Measurements from ENCODE around the gene SERPING1. TPM values are rescaled to one million over a fixed set of nuclear protein-coding genes. Genes with fewer than 3 reads are reported as not detected.

The SERPING1 gene
- total RNA-seq, 4 donors from 2014 or later: 90.0 to 171 (median 106) TPM

DNA sequence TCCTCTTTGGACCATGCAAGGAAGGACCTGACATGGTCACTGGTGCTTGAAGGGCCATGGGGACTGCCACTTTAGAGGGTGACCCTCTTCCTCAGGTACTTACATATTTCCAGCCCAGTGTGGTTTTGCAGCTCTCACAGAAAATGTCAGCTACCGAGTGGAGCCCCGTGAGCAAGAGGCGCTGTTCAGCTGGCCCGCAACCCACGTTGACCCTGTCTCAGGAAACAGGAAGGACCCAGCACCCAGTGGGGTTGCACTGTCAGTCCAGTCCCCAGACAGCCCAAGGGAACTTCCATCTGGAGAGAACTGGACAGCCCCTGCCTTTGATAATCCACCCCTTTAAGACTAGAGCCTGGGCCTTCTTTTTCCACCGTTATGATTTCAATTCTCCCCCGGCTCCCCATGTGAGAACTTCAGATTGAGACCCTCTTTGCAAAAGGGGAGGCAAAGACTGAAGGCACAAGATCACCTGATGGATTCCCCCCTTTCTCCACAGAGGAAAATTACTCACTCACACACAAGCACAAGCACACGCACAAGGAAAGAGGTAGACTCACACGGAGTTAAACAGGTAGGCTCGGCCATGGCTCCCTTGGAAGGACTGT, 48.8 kb downstream of the SERPING1 start:
- peak overlapping the region in 3 of 4 donors; percentile 29 to 56 (median 35) for H3K27ac ChIP-seq
- DNase-seq (no peak), ATAC-seq (no peak)
- H3K4me1 ChIP-seq: peaks cover 17 to 18% of the 10 kb centered on the region in 2 donors
- in situ Hi-C loops (cut with MboI; ENCODE audit: low sequenced_read_pairs in 4 of 4) (loop anchor here (10.0 to 25.0 kb wide), 4 partner anchors 184 to 309 kb away; partner anchors contain the start of genes P2RX3 (in 1 of the 4), RTN4RL2 (in 1 of the 4) and SSRP1 (in 1 of the 4)), intact Hi-C loops (cut with DNase I; ENCODE audit: low total_unique reads) (no loop called here)
- no peak overlapping the region for H3K4me3 ChIP-seq
- H3K27me3 ChIP-seq: peaks cover 42 to 55% (median 47%) of the 10 kb centered on the region in 3 donors
- TF ChIP-seq, protein P1, sequence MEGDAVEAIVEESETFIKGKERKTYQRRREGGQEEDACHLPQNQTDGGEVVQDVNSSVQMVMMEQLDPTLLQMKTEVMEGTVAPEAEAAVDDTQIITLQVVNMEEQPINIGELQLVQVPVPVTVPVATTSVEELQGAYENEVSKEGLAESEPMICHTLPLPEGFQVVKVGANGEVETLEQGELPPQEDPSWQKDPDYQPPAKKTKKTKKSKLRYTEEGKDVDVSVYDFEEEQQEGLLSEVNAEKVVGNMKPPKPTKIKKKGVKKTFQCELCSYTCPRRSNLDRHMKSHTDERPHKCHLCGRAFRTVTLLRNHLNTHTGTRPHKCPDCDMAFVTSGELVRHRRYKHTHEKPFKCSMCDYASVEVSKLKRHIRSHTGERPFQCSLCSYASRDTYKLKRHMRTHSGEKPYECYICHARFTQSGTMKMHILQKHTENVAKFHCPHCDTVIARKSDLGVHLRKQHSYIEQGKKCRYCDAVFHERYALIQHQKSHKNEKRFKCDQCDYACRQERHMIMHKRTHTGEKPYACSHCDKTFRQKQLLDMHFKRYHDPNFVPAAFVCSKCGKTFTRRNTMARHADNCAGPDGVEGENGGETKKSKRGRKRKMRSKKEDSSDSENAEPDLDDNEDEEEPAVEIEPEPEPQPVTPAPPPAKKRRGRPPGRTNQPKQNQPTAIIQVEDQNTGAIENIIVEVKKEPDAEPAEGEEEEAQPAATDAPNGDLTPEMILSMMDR (IDR thresholded peaks at IDR 0.05 in 4 of 5, conservative IDR thresholded peaks at IDR 0.05 in 1 of 5): no peak
- TF ChIP-seq POLR2A (IDR thresholded peaks at IDR 0.05): no peak
- no peaks in the 10 kb centered on the region for H3K9me3 ChIP-seq
- no peaks in the 10 kb centered on the region for H3K36me3 ChIP-seq

- ATAC-seq (no peak), DNase-seq (no peak)
- TF ChIP-seq POLR2A (IDR thresholded peaks at IDR 0.05): no peak
- TF ChIP-seq, protein P1 (IDR thresholded peaks at IDR 0.05 in 4 of 5, conservative IDR thresholded peaks at IDR 0.05 in 1 of 5): no peak
- peaks cover 17 to 18% of the 10 kb centered on the region in 2 donors for H3K4me1 ChIP-seq
- in situ Hi-C loops (cut with MboI; ENCODE audit: low sequenced_read_pairs in 4 of 4): loop anchor here (10.0 to 25.0 kb wide), 4 partner anchors 185 to 310 kb away; partner anchors contain the start of genes P2RX3 (in 1 of the 4), RTN4RL2 (in 1 of the 4) and SSRP1 (in 1 of the 4)
- intact Hi-C loops (cut with DNase I; ENCODE audit: low total_unique reads): no loop called here
- H3K36me3 ChIP-seq: no peaks in the 10 kb centered on the region
- H3K9me3 ChIP-seq: no peaks in the 10 kb centered on the region
- peak overlapping the region in 2 of 4 donors; percentile 29 to 35 for H3K27ac ChIP-seq
- H3K27me3 ChIP-seq: peaks cover 42 to 55% (median 47%) of the 10 kb centered on the region in 3 donors
- H3K4me3 ChIP-seq: no peak overlapping the region
These were observed 49.4 kb downstream of the SERPING1 start for GRCh38 chr11:57646799-57647303.

DNA sequence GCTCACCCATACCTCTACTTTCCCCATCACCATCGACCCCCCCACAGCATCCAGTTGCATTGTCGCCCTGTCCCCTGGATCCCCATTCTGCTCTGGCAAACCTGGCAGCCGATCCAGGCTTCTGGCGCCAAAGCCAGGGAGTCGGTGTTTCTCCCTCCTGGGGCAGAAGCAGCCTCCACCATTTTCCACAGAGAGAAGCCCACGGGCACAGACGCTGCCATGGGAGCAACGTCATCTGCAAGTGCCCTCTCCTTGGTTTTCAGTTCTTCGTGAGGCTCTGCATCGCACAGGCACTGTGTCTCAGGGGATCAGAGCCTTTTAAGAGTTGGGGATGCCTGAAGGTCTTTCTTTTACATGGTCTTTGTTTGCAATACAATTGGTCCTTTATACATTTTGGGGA, 49.9 kb downstream of the SERPING1 start:
- DNase-seq (no peak), ATAC-seq (no peak)
- Histone ChIP-seq H3K9me3 (no peaks in the 10 kb centered on the region), H3K27me3 (peaks cover 46 to 55% (median 47%) of the 10 kb centered on the region in 3 donors), H3K4me1 (peaks cover 17 to 18% of the 10 kb centered on the region in 2 donors), H3K4me3 (no peak overlapping the region), H3K36me3 (no peaks in the 10 kb centered on the region), H3K27ac (no peak overlapping the region)
- in situ Hi-C loops (cut with MboI; ENCODE audit: low sequenced_read_pairs in 4 of 4) (loop anchor here (10.0 to 25.0 kb wide), 4 partner anchors 185 to 310 kb away; partner anchors contain the start of genes P2RX3 (in 1 of the 4), RTN4RL2 (in 1 of the 4) and SSRP1 (in 1 of the 4)), intact Hi-C loops (cut with DNase I; ENCODE audit: low total_unique reads) (no loop called here)
- TF ChIP-seq POLR2A (IDR thresholded peaks at IDR 0.05): no peak
- TF ChIP-seq, protein P1 (IDR thresholded peaks at IDR 0.05 in 4 of 5, conservative IDR thresholded peaks at IDR 0.05 in 1 of 5): no peak

DNA sequence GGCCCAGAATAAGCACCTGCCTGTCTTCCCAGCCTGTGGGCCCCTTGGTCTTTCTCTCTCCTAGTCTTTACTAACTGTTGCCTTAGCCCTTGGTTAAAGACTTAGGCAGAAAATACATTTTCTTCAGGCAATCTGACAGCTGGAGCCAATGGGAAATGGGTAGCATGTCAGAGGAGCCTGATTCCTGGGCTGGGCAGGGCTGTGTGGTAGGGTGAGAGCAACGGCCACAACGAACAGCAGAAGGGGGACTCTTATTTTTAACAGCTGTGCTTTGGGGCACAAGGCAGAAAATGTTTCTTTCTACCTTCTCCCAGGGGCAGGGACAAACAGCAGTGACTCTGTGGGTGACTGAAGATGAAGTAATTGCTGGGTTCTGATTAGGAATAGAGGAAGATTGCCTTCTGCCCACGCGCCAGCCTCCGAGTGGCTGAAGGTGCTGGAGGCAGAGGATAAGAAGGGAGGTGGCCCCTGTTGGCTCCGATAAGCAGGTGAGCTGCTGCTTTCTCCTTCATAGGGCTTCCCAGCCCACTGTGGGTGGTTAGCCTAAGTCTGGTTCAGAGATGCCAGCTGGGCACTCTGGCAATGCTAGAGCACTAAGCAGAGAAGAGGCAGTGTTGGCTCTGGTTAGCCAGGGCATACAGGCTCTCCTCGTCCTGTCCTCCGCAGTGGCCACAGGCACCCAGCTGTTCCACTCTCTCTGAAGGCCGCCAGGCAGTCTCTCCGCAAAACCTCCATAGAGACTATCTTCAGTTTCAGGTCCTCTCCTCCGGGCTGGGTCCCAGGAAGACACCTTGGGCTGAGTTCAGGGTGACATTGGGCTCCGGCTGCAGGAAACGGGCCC, 50.7 kb downstream of the SERPING1 start:
- DNase-seq (no peak), ATAC-seq (no peak)
- in situ Hi-C loops (cut with MboI; ENCODE audit: low sequenced_read_pairs in 4 of 4): loop anchor here (10.0 to 25.0 kb wide), 4 partner anchors 186 to 311 kb away; partner anchors contain the start of genes P2RX3 (in 1 of the 4), RTN4RL2 (in 1 of the 4) and SSRP1 (in 1 of the 4)
- Histone ChIP-seq H3K27me3 (peaks cover 46 to 55% (median 47%) of the 10 kb centered on the region in 3 donors), H3K27ac (no peak overlapping the region), H3K36me3 (no peaks in the 10 kb centered on the region), H3K4me1 (peaks cover 17 to 18% of the 10 kb centered on the region in 2 donors), H3K4me3 (peak overlapping the region in 2 of 4 donors; percentile 32 to 48), H3K9me3 (no peaks in the 10 kb centered on the region)
- intact Hi-C loops (cut with DNase I; ENCODE audit: low total_unique reads): no loop called here
- TF ChIP-seq POLR2A (IDR thresholded peaks at IDR 0.05): no peak
- TF ChIP-seq, protein P1 (IDR thresholded peaks at IDR 0.05 in 4 of 5, conservative IDR thresholded peaks at IDR 0.05 in 1 of 5): no peak
